Mesenchymal stem cell (in vitro differentiated cells and primary cell): ENCODE measurements around the gene CYP20A1.

ENCODE experiments used
- DNase-seq: peaks from one replicate; pipeline ENCODE4 v3.0.0-alpha.2; 2013
- H2AFZ ChIP-seq: one replicate; pipeline ENCODE4 v1.6.1; 2013; ENCODE audit warnings: low read depth, mild to moderate bottlenecking, control low read depth, inconsistent platforms, low read length, moderate library complexity
- H2AK5ac ChIP-seq: 2 replicates; pipeline ENCODE4 v1.6.1; 2013; ENCODE audit warnings: low read length, moderate library complexity, mild to moderate bottlenecking, inconsistent platforms; ENCODE audit not compliant: severe bottlenecking
- H2BK120ac ChIP-seq: one replicate; pipeline ENCODE4 v1.6.1; 2013; ENCODE audit warnings: low read depth, mild to moderate bottlenecking, inconsistent platforms, low read length, moderate library complexity
- H2BK12ac ChIP-seq, 2 experiments: one replicate each; pipeline ENCODE4 v1.6.1; 2013; ENCODE audit warnings: inconsistent platforms in 2 of 2, low read length in 2 of 2, mild to moderate bottlenecking in 2 of 2, moderate library complexity in 2 of 2, control low read depth in 1 of 2
- H2BK15ac ChIP-seq: one replicate; pipeline ENCODE4 v1.6.1; 2013; ENCODE audit warnings: mild to moderate bottlenecking, low read depth, inconsistent platforms; ENCODE audit not compliant: poor library complexity, severe bottlenecking
- H2BK5ac ChIP-seq: 2 replicates; pipeline ENCODE4 v1.6.1; 2013; ENCODE audit warnings: low read depth, mild to moderate bottlenecking, low read length, control low read depth, inconsistent platforms; ENCODE audit not compliant: poor library complexity, severe bottlenecking
- H3K14ac ChIP-seq, 2 experiments: one replicate each; pipeline ENCODE4 v1.6.1; 2013; ENCODE audit warnings: inconsistent platforms in 2 of 2, low read length in 2 of 2, control low read depth in 1 of 2, mild to moderate bottlenecking in 1 of 2, moderate library complexity in 1 of 2
- H3K18ac ChIP-seq, 2 experiments: one replicate each; pipeline ENCODE4 v1.6.1; 2013; ENCODE audit warnings: inconsistent platforms in 2 of 2, low read length in 2 of 2, control low read depth in 1 of 2, low read depth in 1 of 2, mild to moderate bottlenecking in 1 of 2
- H3K23ac ChIP-seq, 2 experiments: one replicate each; pipeline ENCODE4 v1.6.1; 2013; ENCODE audit warnings: inconsistent platforms in 2 of 2, low read length in 2 of 2, mild to moderate bottlenecking in 2 of 2, moderate library complexity in 2 of 2, control low read depth in 1 of 2
- H3K27ac ChIP-seq: 2 replicates; pipeline ENCODE4 v1.5.1; 2013; ENCODE audit warnings: mild to moderate bottlenecking, moderate library complexity, low read length, control low read depth, inconsistent platforms; ENCODE audit not compliant: poor library complexity, severe bottlenecking
- H3K27me3 ChIP-seq, 2 experiments: 2 replicates each; pipeline versions ENCODE4 v1.6.1 to v1.7.0; 2013; ENCODE audit warnings: low read length in 2 of 2, mild to moderate bottlenecking in 2 of 2, moderate library complexity in 2 of 2, control low read depth in 1 of 2, inconsistent platforms in 1 of 2; ENCODE audit not compliant: control insufficient read depth in 1 of 2, insufficient read depth in 1 of 2
- H3K36me3 ChIP-seq, 2 experiments: 2 replicates each; pipeline versions ENCODE4 v1.6.1 to v1.7.0; 2013; ENCODE audit warnings: low read length in 2 of 2, control low read depth in 1 of 2, inconsistent platforms in 1 of 2, low read depth in 1 of 2, mild to moderate bottlenecking in 1 of 2; ENCODE audit not compliant: insufficient read depth in 2 of 2, control insufficient read depth in 1 of 2
- H3K4ac ChIP-seq, 2 experiments: one replicate each; pipeline ENCODE4 v1.6.1; 2013; ENCODE audit warnings: inconsistent platforms in 2 of 2, low read length in 2 of 2, mild to moderate bottlenecking in 2 of 2, moderate library complexity in 2 of 2, control low read depth in 1 of 2, low read depth in 1 of 2
- H3K4me1 ChIP-seq: 2 replicates; pipeline ENCODE4 v1.6.1; 2013; ENCODE audit warnings: low read depth, low read length, control low read depth; ENCODE audit not compliant: control insufficient read depth, insufficient read depth
- H3K4me2 ChIP-seq: 2 replicates; pipeline ENCODE4 v1.6.1; 2013; ENCODE audit warnings: low read length, mild to moderate bottlenecking, inconsistent platforms; ENCODE audit not compliant: poor library complexity, severe bottlenecking
- H3K4me3 ChIP-seq, 2 experiments: 2 replicates each; pipeline versions ENCODE4 v1.5.1 to v1.7.0; 2013; ENCODE audit warnings: low read length in 2 of 2, mild to moderate bottlenecking in 2 of 2, control low read depth in 1 of 2, low read depth in 1 of 2; ENCODE audit not compliant: insufficient read depth in 1 of 2
- H3K79me1 ChIP-seq: replicated peaks from 2 replicates; pipeline ENCODE4 v1.6.1; 2013; ENCODE audit warnings: mild to moderate bottlenecking, control low read depth, low read length, inconsistent platforms; ENCODE audit not compliant: poor library complexity, severe bottlenecking
- H3K9ac ChIP-seq: 2 replicates; pipeline ENCODE4 v1.7.0; 2013; ENCODE audit warnings: mild to moderate bottlenecking, low read length, moderate library complexity
- H3K9me3 ChIP-seq: 2 replicates; pipeline ENCODE4 v1.7.0; 2013; ENCODE audit warnings: mild to moderate bottlenecking, low read length; ENCODE audit not compliant: control insufficient read depth
- H4K8ac ChIP-seq: one replicate; pipeline ENCODE4 v1.6.1; 2013; ENCODE audit warnings: inconsistent platforms, mild to moderate bottlenecking, low read length, moderate library complexity
- H4K91ac ChIP-seq: one replicate; pipeline ENCODE4 v1.6.1; 2013; ENCODE audit warnings: mild to moderate bottlenecking, low read length, inconsistent platforms
- WGBS: methylation state at CpG from one replicate; pipeline ENCODE4 v1.1.7; 2013; ENCODE audit warnings: mixed read lengths; 5-methylcytosine and 5-hydroxymethylcytosine counted together

The CYP20A1 gene

GRCh38 chr2:203195331-203196036 lies 43.3 kb upstream of the CYP20A1 start:
- Histone ChIP-seq H4K91ac (no peak overlapping the region), H2BK12ac (no peak overlapping the region), H3K27ac (no peak overlapping the region), H3K4ac (no peak overlapping the region), H3K4me3 (no peak overlapping the region), H2BK15ac (no peak overlapping the region), H3K4me2 (no peak overlapping the region), H3K36me3 (peaks cover 17 to 77% of the 10 kb centered on the region in 2 experiments), H3K9me3 (no peaks in the 10 kb centered on the region), H2AFZ (no peak overlapping the region), H2BK120ac (no peak overlapping the region), H2BK5ac (no peak overlapping the region), H2AK5ac (no peak overlapping the region), H3K18ac (no peak overlapping the region), H3K14ac (no peak overlapping the region), H4K8ac (no peak overlapping the region), H3K27me3 (no peaks in the 10 kb centered on the region), H3K79me1 (peaks cover 4% of the 10 kb centered on the region), H3K4me1 (no peaks in the 10 kb centered on the region), H3K23ac (no peak overlapping the region), H3K9ac (no peak overlapping the region)
- WGBS = 89% methylated on average over 5 of the region's 5 CpGs
- DNase-seq = no peak

DNA sequence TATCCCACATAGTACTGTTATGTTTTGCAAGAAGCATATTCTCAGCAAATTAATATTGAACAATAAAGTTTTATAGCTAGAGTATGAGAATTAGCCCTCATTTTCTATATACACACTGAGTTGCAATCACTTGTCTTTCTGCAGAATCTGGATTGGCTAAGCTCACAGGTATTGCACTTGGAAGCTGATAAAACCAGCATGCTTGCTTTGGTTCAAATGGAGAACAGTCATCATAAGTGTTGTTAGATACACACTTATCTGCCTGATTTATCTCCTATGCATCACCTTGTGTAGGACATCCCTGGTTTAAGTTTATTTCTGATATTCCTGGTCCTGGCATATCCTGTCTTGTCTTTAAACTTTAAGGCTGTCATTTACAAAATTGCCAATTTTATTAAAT lies 38.0 kb upstream of the CYP20A1 start:
- Histone ChIP-seq H3K27me3 (no peaks in the 10 kb centered on the region), H4K91ac (no peak overlapping the region), H3K9ac (no peak overlapping the region), H2BK12ac (no peak overlapping the region), H3K23ac (no peak overlapping the region), H2AK5ac (no peak overlapping the region), H3K27ac (no peak overlapping the region), H3K36me3 (peaks cover 24 to 72% of the 10 kb centered on the region in 2 experiments), H3K4ac (no peak overlapping the region), H3K4me3 (no peak overlapping the region), H3K14ac (no peak overlapping the region), H3K79me1 (peaks cover 6% of the 10 kb centered on the region), H3K18ac (no peak overlapping the region), H3K4me2 (no peak overlapping the region), H2BK15ac (no peak overlapping the region), H2BK120ac (no peak overlapping the region), H3K9me3 (no peaks in the 10 kb centered on the region), H2AFZ (no peak overlapping the region), H4K8ac (no peak overlapping the region), H3K4me1 (no peaks in the 10 kb centered on the region), H2BK5ac (no peak overlapping the region)
- DNase-seq = no peak

DNA sequence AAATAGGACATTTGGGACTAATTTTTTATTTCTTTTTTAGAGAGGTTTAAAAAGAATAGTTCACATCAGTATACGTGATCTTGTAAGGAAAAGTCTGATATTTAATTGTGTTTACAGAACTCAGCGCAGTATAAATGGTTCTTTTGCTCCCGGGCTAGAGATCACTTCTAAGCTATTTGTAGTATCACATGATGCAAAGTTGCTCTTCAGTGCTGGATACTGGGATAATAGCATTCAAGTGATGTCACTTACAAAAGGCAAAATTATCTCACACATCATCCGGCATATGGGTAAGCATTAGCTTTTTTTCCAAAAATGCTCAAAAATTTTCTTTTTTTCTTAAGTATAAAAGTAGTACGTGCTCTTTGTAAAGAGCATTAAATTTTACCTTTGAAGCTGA lies 37.4 kb upstream of the CYP20A1 start:
- Histone ChIP-seq H2AK5ac (no peak overlapping the region), H2BK15ac (no peak overlapping the region), H3K4me3 (no peak overlapping the region), H3K27me3 (no peaks in the 10 kb centered on the region), H3K4me2 (no peak overlapping the region), H3K79me1 (peaks cover 6% of the 10 kb centered on the region), H4K91ac (no peak overlapping the region), H2BK120ac (no peak overlapping the region), H2AFZ (no peak overlapping the region), H3K4me1 (no peaks in the 10 kb centered on the region), H3K9ac (no peak overlapping the region), H3K36me3 (peaks cover 27 to 71% of the 10 kb centered on the region in 2 experiments), H2BK5ac (no peak overlapping the region), H3K23ac (no peak overlapping the region), H3K27ac (no peak overlapping the region), H3K4ac (no peak overlapping the region), H4K8ac (no peak overlapping the region), H3K18ac (no peak overlapping the region), H3K9me3 (no peaks in the 10 kb centered on the region), H2BK12ac (no peak overlapping the region), H3K14ac (no peak overlapping the region)
- WGBS = 93% methylated on average over 3 of the region's 5 CpGs
- no peak for DNase-seq

GRCh38 chr2:203209538-203209937 lies 29.3 kb upstream of the CYP20A1 start:
- DNase-seq = peak; percentile 57
- no peak overlapping the region for H3K4me2 ChIP-seq
- no peak overlapping the region for H2BK5ac ChIP-seq
- H3K23ac ChIP-seq = no peak overlapping the region
- H2BK12ac ChIP-seq = no peak overlapping the region
- WGBS = 82% methylated on average over 1 of the region's 1 CpG
- H3K4ac ChIP-seq = no peak overlapping the region
- H3K27me3 ChIP-seq = no peaks in the 10 kb centered on the region
- H3K9ac ChIP-seq = no peak overlapping the region
- no peak overlapping the region for H2AK5ac ChIP-seq
- no peak overlapping the region for H4K8ac ChIP-seq
- no peak overlapping the region for H2BK120ac ChIP-seq
- H3K18ac ChIP-seq = no peak overlapping the region
- peaks cover 23 to 75% of the 10 kb centered on the region in 2 experiments for H3K36me3 ChIP-seq
- no peaks in the 10 kb centered on the region for H3K4me1 ChIP-seq
- H2BK15ac ChIP-seq = no peak overlapping the region
- peaks cover 6% of the 10 kb centered on the region for H3K79me1 ChIP-seq
- H2AFZ ChIP-seq = no peak overlapping the region
- no peaks in the 10 kb centered on the region for H3K9me3 ChIP-seq
- H3K14ac ChIP-seq = no peak overlapping the region
- H3K4me3 ChIP-seq = no peak overlapping the region
- no peak overlapping the region for H4K91ac ChIP-seq
- H3K27ac ChIP-seq = no peak overlapping the region
